NCI-H2029 (cell line): ENCODE measurements around the gene DYRK1A.

ENCODE experiments used
- DNase-seq: peaks from one replicate; lab custom pipeline; 2025; lab: John Stamatoyannopoulos, UW

The DYRK1A gene

DNA sequence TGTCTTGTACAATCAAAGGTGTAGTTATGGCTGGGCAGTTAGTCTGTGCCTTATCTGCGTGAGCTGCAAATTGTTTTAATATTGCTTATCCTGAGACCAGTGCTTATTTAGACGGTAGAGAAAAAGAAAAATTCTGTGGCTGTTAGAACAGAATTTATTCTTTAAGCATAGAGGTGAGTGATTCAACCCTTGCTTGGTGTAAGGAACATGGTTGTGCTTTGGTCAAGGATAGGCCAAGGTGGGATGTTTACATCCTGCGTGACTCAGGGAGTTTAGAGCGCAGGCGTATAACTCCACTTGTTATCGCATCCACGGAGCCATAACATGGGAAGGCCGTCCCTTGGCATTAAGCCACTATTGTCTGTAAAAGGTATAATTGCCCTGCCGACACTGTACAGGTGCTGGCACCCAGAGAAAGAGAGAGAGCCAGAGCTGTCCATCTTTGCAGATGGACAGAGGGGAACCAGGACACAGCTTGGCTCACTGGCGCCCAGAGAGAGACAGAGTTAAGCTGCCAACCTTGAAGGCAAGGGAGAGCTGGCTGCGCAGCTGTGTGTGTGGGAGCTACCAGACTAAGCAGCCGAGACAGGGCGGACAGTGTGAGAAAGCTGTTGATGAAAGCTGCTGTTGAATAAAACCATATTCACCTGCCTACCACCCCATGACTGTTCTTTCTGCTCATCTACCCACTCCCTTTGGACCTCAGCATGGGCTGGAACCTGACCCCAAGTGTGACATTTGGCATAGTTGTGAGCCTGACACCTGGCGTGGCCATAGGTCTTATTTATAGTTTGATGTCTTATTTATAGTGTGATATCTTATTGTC, 200.4 kb downstream of the DYRK1A start:
- no peak for DNase-seq

- no peak for DNase-seq
Observed at GRCh38 chr21:37568415-37568814, 201.8 kb downstream of the DYRK1A start.

DNA sequence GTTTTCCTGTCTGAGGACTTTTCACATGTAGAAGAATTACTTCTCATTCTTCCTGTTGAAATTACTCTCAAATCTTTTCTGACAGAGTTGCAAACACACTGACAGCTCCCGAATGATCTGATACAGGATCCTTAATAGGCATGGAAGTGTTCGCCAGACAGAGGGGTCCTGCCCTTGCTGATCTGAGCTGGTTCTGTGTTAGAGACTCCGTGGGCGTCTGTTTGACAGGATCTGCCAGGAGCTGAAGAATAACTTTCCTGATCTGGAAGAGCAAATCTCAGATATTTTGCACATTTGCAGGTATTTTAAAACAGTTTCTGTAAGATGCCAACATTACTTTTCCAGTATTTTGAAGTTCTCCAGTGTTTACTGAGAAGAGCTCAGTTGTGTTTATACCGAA, 202.3 kb downstream of the DYRK1A start:
- no peak for DNase-seq

DNA sequence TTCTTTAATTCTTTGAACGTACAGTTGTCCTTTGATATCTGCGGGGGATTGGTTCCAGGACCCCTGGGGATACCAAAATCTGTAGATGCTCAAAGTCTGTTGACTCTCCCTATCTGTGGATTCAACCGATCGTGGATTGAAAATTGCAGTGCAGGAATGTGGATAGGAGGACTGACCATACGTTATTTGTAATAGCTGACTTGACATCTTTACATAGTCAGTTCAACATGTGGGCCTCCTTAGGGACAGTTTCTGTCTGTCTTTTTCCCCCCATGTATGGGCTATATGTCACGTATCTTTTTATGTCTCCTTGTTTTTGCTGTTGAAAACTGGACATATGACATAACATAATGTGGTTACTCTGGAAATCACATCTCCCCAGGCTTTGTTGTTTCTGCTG, 204.9 kb downstream of the DYRK1A start:
- no peak for DNase-seq

- DNase-seq = no peak
Observed at GRCh38 chr21:37574316-37574715, 207.7 kb downstream of the DYRK1A start.

DNA sequence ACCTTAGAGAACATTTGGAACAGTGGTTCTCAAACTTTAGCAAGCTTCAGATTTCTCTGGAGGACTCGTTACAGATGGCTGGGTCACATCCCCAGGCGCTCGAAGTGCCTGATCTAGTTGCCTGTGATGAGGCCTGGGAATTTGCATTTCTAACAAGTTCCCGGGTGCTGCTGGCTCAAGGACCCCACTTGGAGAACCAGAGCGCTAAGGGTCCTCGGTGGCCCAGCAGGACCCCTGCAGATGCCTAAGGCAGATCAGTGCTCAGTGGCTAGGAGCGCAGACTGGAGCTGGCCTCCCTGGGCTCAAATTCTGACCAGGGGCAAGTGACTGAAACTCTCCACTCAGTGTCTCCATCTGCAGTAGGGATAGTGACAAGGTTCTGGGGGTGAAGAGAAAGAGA, 208.2 kb downstream of the DYRK1A start:
- DNase-seq = no peak

GRCh38 chr21:37575580-37575979, 209.0 kb downstream of the DYRK1A start:
- DNase-seq = no peak
